Measurements from ENCODE around the gene ARID4B.
"Not testable (repeated sequence)": the region's sequence is repeated elsewhere in the genome, so short reads cannot be mapped to it uniquely, and the experiment has no call there.

Gene ARID4B

DNA sequence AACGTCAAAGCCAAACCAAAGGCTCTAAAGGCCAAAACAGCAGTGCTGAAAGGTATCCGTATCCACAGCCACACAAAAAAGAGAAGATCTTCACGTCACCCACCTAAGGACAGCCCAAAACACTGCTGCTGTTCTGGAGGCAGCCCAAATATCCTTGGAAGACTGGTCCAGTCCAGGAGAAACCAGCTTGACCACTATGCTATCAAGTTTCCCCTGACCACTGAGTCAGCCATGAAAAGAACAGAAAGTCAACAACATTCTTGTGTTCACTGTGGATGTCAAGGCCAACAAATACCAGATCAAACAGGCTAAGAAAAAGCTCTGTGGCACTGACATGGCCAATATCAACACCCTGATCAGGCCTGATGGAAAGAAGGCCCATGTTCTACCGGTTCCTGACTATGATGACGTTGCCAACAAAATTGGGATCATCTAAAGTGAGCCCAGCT lies 32.1 kb downstream of the ARID4B start:
- no peak for DNase-seq

- no peak for DNase-seq
Observed at GRCh38 chr1:235293322-235293942, 34.5 kb downstream of the ARID4B start.

- no peak for DNase-seq
Observed at GRCh38 chr1:235292790-235293189, 35.2 kb downstream of the ARID4B start.

- DNase-seq = no peak
Observed at GRCh38 chr1:235291599-235292091, 36.3 kb downstream of the ARID4B start.

- no peak for DNase-seq
Observed at GRCh38 chr1:235290740-235291502, 37.1 kb downstream of the ARID4B start.

DNA sequence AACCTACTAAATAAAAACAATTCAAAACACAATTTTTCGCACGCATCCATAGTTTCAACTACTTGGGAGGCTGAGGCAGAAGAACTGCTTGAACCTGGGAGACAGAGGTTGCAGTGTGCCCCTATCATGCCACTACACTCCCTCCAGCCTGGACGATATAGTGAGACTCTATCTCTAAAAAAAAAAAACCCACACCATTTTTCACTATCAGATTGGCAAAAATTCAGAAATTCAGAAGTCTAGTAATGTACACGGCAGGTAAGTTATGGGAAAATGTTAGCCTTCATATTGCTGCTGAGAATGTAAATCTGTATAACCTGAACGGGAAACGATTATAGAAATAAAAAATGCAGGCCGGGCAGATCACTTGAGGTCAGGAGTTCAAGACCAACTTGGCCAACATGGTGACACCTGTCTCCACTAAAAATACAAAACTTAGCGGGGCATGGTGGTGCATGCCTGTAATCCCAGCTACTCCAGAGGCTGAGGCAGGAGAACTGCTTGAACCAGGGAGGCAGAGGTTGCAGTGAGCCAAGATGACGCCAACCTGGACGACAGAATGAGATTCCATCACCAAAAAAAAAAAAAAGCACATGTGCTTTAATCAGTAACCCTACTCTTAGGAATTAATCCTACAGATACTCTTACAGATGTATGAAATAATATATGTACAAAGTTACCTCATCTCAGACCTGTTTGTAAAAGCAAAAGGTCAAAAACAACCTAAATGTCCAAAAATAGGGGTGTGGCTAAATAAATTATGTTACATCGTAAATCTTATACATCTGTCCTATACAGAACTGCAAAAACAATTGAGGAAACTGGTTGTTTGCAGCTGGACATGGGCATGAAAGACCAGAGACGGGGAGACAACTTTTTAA lies 37.9 kb downstream of the ARID4B start:
- no peak for DNase-seq

- no peak for DNase-seq
Observed at GRCh38 chr1:235287208-235287882, 40.6 kb downstream of the ARID4B start.

GRCh38 chr1:235286667-235287066 lies 41.3 kb downstream of the ARID4B start:
- no peak for DNase-seq

DNA sequence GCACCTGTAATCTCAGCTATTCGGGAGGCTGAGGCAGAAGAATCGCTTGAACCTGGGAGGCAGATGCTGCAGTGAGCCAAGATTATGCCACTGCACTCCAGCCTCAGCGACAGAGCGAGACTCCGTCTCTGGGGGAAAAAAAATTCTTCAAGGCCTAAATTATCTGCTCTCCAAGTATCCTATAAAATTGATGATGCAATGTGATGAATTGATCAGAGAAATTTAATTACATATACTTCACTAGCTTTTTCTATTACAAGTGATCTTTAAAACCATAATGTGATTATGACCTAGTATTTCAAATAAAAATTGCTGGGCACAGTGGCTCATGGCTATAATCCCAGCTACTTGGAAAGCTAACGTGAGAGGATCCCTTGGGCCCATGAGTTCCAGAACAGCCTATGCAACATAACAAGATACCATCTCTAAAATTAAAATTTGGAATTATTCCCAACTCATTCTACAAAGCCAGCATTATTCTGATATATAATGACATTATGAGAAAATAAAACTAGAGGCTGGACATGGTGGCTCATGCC lies 43.7 kb downstream of the ARID4B start:
- DNase-seq = no peak

DNA sequence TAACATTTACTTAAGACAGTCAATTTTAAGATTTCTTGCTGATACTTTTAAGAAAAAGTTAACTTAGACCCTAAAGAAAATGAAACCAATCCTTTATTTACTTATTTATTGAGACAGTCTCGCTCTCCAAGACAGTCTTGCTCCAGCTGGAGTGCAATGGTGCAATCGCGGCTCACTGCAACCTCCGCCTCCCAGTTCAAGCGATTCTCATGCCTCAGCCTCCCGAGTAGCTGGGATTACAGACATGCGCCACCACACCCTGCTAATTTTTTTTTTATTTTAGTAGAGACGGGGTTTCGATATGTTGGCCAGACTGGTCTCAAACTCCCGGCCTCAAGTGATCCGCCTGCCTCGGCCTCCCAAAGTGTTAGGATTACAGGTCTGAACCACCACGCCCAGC lies 44.3 kb downstream of the ARID4B start:
- not testable (repeated sequence) for DNase-seq

- no peak for DNase-seq
Observed at GRCh38 chr1:235280467-235280866, 47.5 kb downstream of the ARID4B start.

DNA sequence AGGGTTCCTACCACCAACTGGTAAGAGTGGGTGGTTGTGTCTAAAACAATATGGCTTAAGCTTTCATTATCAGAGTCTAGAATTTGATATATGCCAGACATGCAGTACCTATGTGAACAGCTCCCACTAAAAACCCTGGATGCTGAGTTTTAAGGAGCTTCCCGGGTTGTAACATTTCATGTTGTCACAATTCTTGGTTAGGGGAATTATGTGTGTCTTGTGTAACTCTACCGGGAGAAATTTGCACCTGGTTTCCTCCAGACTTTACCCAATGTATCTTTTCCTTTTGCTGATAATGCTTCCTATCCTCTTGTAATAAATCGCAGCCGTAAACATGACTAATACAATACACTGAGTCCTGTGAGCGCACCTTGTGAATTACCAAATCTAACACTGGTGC lies 48.3 kb downstream of the ARID4B start:
- no peak for DNase-seq

- no peak for DNase-seq
Observed at GRCh38 chr1:235278915-235279292, 49.1 kb downstream of the ARID4B start.

- no peak for DNase-seq
Observed at GRCh38 chr1:235278233-235278914, 49.6 kb downstream of the ARID4B start.

- DNase-seq = no peak
Observed at GRCh38 chr1:235277709-235278108, 50.3 kb downstream of the ARID4B start.

GRCh38 chr1:235275836-235276235 lies 52.1 kb downstream of the ARID4B start:
- no peak for DNase-seq

GRCh38 chr1:235275223-235275622 lies 52.8 kb downstream of the ARID4B start:
- DNase-seq = peak in 1 of 2 donors; percentile 36

GRCh38 chr1:235272851-235273250 lies 55.1 kb downstream of the ARID4B start:
- DNase-seq = no peak

- DNase-seq = peak in 1 of 2 donors; percentile 41
Observed at GRCh38 chr1:235270625-235271024, 57.4 kb downstream of the ARID4B start.

DNA sequence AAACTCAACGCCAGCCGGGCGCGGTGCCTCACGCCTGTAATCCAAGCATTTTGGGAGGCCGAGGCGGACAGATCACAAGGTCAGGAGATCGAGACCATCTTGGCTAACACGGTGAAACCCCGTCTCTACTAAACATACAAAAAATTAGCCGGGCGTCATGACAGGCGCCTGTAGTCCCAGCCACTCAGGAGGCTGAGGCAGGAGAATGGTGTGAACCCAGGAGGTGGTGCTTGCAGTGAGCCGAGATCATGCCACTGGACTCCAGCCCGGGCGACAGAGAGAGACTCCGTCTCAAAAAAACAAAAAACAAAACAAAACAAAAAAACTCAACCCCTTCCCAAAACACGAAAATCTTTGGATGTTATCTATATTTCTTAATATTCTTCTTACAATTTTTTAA lies 58.0 kb downstream of the ARID4B start:
- not testable (repeated sequence) for DNase-seq

DNA sequence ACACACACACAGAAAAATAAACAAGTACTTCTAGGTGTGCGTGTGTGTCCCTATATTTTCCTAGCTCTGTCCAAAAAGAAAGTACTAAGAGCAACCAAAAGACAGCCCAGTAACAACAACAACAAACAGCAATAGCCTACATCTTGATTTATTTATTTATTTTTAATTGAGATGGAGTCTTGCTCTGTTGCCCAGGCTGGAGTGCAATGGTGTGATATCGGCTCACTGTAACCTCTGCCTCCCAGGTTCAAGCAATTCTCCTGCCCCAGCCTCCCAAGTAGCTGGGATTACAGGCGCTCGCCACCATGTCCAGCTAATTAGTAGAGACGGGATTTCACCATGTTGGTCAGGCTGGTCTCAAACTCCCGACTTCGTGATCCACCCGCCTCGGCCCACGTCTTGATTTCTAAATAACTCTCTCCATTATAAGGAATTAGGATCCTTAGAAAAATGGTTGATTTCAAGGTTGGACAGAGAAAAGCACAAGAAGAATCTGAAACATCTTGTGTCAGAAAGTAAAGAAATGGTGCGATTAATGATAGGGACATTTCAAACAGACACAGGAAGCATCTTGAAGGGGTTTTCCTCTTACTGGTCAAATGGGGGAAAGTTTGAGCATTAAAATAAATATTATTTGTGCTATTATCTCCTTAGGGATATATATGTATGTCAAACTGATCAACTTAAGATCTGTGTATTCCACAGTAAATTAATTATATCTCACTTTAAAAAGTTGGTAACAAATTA lies 59.4 kb downstream of the ARID4B start:
- no peak for DNase-seq
